Fibroblast of gingiva (primary cell): ENCODE measurements around the gene EMX1.
"Not testable (repeated sequence)": the region's sequence is repeated elsewhere in the genome, so short reads cannot be mapped to it uniquely, and the experiment has no call there.

Experiments
- DNase-seq: peaks from one replicate; pipeline ENCODE4 v3.0.0-alpha.2; 2011; ENCODE audit warnings: low read depth

The EMX1 gene

DNA sequence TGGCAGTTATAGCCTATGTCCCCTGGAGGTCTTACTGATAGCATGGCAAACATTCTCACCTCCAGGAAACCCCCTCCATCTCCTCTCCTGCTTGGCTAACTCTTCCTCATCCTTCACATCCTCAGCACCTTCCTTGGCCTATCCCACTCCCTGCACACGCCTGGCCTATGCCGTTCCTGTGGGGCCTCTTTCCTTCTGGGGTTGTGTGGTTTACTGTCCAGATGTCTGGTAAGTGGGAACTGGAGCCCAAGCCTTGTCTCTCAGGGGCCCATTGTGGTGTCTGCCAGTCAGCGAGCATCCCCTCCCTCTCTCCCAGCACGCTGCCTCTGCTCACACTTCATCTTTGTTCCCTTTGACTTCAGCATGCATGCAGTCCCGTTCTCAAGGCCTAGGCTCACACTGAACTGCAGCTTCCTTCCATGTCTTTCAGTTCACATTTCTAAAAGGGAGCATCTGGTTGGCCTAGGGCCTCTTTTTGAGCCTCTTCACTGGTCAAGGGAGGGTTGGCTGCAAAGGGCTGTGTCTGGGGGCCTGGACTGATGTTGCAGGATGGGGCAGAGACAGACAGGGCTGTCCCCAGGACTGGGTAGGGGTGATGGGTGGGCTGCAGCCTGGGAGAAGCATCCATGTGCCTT is 17.0 kb upstream of the EMX1 start:
- DNase-seq, result no peak

GRCh38 chr2:72901426-72901825 is 15.9 kb upstream of the EMX1 start:
- no peak for DNase-seq

DNA sequence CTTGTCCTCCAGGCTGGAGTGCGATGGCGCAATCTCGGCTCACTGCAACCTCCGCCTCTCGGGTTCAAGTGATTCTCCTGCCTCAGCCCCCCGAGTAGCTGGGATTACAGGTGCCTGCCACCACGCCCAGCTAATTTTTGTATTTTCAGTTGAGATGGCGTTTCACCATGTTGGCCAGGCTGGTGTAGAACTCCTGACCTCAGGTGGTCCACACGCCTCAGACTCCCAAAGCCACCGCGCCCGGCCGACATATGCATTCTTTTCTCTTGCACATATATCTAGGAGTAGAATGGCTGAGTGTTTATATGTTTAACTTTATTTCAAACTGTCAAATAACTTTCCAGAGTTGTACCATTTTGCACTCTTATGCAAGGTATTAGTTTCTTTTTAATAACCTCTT is 9.9 kb upstream of the EMX1 start:
- DNase-seq, result not testable (repeated sequence)

DNA sequence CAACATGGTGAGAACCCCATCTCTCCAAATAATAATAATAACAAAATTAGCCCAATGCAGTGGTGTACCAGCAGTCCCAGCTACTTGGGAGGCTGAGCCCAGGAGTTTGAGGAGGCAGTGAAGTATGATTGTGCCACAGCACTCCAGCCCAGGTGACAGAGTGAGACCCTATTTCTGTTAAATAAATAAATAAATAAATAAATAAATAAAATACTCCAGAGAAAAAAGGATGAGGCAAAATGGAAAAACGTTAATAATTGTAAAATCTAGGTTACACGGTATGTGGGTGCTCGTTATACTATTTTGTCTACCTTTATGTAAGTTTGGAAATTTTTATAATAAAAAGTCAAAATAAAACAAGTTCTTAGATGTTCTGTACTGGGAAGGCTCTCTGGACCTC is 8.6 kb upstream of the EMX1 start:
- DNase-seq, result no peak

- DNase-seq, result no peak
Observed at GRCh38 chr2:72911256-72911655, 6.1 kb upstream of the EMX1 start.

DNA sequence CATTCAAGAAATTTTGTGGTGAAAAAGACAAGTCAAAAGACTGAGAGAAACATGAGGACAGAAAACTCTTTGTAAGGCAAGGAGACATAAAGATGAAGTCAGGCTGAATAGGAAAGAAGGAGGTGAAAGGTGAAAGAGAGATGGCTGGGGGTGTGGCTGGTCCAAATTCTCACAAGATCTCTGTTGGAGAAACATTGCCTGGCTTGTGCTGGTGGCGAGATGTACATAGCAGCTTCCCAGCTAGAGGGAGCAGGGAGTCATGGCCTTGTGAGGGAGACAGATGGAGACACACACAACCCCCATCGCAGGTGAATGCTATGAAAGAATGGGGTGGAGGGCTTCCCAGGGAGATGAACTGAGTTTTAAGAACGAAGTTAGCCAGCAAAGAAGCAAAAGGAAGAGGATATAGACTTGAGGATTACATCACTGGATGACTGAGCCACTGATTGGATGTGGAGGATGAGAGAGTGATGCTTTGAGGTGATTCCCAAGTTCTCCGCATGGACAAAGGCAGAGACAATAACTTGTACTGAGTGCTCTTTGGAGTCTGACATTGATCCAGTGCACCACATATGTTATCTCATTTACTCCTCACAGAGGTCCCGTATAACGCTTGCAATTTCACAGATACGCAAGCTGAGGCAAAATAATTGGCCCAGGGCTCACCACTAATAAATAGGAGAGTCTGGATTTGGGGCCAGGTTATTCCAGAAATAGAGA is 3.7 kb upstream of the EMX1 start:
- DNase-seq, result no peak

- no peak for DNase-seq
Observed at GRCh38 chr2:72914206-72914559, 3.1 kb upstream of the EMX1 start.

DNA sequence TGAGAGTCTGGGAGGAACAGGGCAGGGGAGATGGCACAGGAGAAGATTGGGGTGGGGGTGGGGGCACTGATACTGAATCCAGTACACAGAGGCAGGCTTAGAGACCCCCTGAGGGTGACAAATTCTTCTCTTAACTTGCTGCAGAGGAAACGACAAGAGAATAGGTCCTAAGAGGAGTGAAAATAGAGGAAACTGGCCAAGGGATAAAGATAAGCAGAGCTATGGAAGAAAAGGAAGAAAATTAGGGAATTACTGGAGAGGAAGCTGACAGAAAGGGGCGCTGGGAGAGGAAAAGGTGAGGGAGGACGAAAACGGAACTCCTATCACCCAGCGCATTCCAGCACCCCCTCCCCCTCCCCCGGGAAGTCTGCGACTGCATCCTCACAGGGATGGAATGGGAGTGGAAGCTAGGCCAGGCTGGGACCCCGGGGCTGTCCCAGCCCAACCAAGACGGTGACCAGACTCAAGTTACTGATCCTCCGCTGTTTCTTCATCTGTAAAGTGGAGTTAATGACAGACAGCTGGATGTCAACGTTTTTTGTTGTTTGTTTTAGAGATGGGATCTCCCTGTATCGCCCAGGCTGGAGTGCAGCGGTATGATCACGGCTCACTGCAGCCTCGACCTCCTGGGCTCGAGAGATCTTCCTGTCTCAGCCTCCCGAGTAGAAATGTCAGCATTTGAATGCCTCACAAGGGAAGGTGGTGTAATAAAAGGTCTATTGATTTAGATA is 2.6 kb upstream of the EMX1 start:
- DNase-seq, result no peak

- no peak for DNase-seq
Observed at GRCh38 chr2:72915320-72915906, 1.9 kb upstream of the EMX1 start.

- DNase-seq, result no peak
Observed at GRCh38 chr2:72915907-72916742, 1.2 kb upstream of the EMX1 start.

- DNase-seq, result no peak
Observed at GRCh38 chr2:72916743-72917137, 579 bp upstream of the EMX1 start.

GRCh38 chr2:72917877-72918553 is 696 bp downstream of the EMX1 start:
- DNase-seq, result no peak

DNA sequence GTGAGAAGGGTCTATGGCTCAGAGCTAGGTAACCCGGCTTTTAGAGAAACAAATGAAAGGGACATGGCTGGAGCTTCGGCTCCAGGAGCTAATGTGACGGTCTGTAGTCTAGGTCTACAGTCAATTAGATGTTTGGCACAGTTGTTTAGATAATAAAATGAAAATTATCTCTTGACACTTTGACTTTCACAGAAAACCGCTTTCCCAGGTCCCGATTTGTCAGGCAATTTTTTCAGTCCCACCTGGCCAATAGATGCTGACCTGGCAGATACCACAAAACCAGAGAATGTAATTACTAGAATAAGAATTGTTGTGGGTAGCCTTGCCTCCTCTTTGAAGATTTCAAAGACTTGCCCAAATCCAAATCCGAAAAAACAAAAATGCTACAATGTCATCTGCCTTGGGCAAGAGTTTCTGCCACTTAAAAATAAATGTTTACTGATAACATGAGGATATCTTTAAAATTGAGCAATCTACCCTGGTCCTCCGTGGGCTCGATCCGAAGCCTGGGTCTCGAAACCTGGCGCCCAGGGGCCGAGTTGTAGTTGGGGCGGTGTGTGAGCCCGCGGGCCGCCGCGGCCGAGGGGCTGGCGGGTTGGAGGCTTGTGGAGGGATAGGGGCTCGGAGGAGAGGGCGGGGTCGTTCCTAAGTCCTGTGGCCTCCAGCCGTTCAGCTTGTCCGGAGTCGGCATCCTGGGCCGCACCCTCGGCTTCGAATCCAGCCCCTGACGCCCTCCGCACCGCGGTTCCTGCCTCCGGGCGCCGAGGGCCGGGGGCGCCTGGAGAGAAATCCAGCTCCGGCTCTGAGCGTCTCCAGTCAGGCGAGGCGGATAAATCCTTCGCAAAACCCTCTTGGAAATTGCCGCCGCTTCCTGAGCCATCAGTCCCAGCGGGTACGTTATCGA is 2.3 kb downstream of the EMX1 start:
- DNase-seq, result no peak

DNA sequence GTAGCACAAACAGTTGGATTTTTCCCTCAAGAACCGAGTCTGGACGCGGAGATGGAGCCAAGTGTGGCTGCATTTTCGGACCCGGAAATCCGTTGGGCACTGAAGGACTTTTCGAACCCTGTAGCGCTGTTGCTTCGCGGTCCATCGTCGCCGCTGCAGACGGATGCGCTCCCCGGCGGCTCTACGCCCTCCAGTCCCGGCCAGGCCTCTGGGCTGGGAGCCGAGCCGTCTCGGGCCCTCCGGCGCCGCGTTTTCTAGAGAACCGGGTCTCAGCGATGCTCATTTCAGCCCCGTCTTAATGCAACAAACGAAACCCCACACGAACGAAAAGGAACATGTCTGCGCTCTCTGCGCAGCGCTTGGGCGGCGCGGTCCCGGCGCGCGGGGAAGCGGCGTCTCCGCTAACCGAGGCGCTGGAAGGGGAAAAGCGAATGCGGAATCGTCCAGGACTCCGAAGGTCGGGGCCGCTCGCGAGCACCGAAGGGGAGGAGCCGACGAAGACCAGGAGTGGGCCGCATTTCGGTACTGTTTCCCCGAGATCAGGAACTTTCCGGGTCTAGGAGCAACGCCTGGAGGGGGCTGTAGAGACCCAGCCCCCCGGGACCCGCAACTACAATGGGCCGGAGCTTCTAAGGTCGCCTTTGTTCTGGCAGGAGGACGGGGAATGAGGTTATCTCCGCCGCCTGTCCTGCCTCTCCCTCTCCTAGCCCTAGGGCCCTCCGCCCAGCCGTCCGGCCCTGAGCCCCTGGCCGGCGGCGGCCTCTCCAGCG is 3.2 kb downstream of the EMX1 start:
- no peak for DNase-seq

GRCh38 chr2:72921088-72921851 is 4.0 kb downstream of the EMX1 start:
- no peak for DNase-seq

DNA sequence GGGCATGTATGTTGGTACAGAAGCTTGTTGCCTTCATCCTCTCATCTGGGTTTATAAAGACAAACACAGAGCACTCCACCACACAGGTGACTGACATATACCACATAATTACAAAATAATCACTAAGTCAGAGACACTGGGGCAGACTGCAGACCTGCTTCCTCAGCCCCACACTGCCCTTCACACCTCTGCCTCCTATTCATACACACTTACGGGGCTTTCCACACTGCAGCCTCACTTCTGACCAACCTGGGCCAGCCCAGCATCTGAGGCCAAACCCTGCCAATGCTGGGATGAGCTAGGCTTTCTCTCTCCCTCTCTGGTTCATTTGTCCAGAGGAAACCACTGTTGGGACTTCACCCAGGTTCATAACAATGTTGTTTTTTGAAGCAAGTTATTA is 4.5 kb downstream of the EMX1 start:
- DNase-seq, result no peak

GRCh38 chr2:72923833-72924352 is 6.6 kb downstream of the EMX1 start:
- DNase-seq, result no peak

GRCh38 chr2:72924353-72925240 is 7.3 kb downstream of the EMX1 start:
- DNase-seq, result no peak
